ENCODE measurements around the gene MSRB1.

DNA sequence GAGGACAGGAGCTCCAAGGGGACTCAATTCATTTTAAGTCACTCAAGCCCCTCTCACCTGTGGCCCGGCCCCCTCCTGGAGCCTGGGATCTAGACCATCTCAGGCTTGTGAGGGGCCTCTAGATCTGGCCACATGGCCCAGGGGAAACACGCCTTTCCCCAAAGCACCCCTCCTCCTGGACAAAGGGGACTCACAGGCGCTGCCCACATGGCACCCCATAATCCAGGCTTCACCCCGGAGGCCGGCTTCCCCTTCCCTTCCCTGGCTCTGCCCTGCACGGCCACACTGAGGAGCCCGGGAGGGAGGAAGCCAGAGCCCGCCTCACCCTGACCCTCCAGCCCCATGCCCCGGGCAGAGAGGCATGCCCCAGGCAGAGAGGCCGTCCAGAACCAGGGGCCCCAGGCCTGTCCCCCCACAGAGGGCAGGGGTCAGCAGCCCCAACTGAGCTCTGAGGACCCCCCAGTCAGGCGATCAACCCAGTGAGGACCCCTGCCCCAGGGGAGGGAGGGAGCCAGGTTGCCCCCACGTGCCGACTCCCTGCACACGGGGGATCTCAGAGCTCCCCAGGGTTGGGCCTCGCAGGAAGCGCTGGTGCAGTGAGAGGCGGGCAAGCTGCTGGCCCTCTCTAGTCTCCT, 35.7 kb downstream of the MSRB1 start:
- TF ChIP-seq CTCF (IDR thresholded peaks at IDR 0.05) (no peak), POLR2A (IDR thresholded peaks at IDR 0.05) (no peak), EP300 (IDR thresholded peaks at IDR 0.05) (no peak)

All from sigmoid colon (tissue), 4 donors.